ENCODE results near the gene FBXO44. TPM values are rescaled to one million over a fixed set of nuclear protein-coding genes. Genes with fewer than 3 reads are reported as not detected.

FBXO44 gene
- polyA plus RNA-seq, 4 donors: 11.0 to 32.4 (median 27.8) TPM

GRCh38 chr1:11649237-11649623, 5.4 kb upstream of the FBXO44 start:
- Histone ChIP-seq H3K4me1 (ENCODE audit: control insufficient read depth in 3 of 3, insufficient read depth in 2 of 3, low read depth in 1 of 3, low read length in 2 of 3) (peaks cover 0 to 47% (median 0%) of the 10 kb centered on the region in 3 donors), H3K4me3 (ENCODE audit: low read depth in 1 of 3, low read length in 3 of 3) (no peak overlapping the region), H3K27ac (ENCODE audit: low read depth in 1 of 3, low read length in 2 of 3) (no peak overlapping the region), H3K9me3 (ENCODE audit: control insufficient read depth in 2 of 2, insufficient read depth in 1 of 2, low read depth in 1 of 2, low read length in 1 of 2) (no peaks in the 10 kb centered on the region), H3K27me3 (ENCODE audit: control insufficient read depth in 3 of 3, insufficient read depth in 3 of 3, low read length in 3 of 3) (peaks cover 0 to 18% (median 0%) of the 10 kb centered on the region in 3 donors), H3K36me3 (ENCODE audit: control insufficient read depth in 3 of 3, insufficient read depth in 2 of 3, low read depth in 1 of 3, low read length in 3 of 3) (peaks cover 0 to 39% (median 0%) of the 10 kb centered on the region in 3 donors)
- no peak for DNase-seq
- WGBS, 3 donors: 16 to 28% (median 23%) methylated on average over 7 to 9 of the region's 9 CpGs
- no peak for FAIRE-seq

GRCh38 chr1:11649624-11650330, 4.9 kb upstream of the FBXO44 start:
- Histone ChIP-seq H3K4me1 (ENCODE audit: control insufficient read depth in 3 of 3, insufficient read depth in 2 of 3, low read depth in 1 of 3, low read length in 2 of 3) (peaks cover 0 to 47% (median 0%) of the 10 kb centered on the region in 3 donors), H3K36me3 (ENCODE audit: control insufficient read depth in 3 of 3, insufficient read depth in 2 of 3, low read depth in 1 of 3, low read length in 3 of 3) (peaks cover 0 to 39% (median 0%) of the 10 kb centered on the region in 3 donors), H3K27ac (ENCODE audit: low read depth in 1 of 3, low read length in 2 of 3) (no peak overlapping the region), H3K4me3 (ENCODE audit: low read depth in 1 of 3, low read length in 3 of 3) (no peak overlapping the region), H3K9me3 (ENCODE audit: control insufficient read depth in 2 of 2, insufficient read depth in 1 of 2, low read depth in 1 of 2, low read length in 1 of 2) (no peaks in the 10 kb centered on the region), H3K27me3 (ENCODE audit: control insufficient read depth in 3 of 3, insufficient read depth in 3 of 3, low read length in 3 of 3) (peaks cover 0 to 20% (median 0%) of the 10 kb centered on the region in 3 donors)
- DNase-seq: peak in 1 of 2 donors; percentile 34
- FAIRE-seq: no peak
- 32 to 50% (median 46%) methylated on average over 21 of the region's 21 CpGs for WGBS, 3 donors

GRCh38 chr1:11650331-11650991, 4.2 kb upstream of the FBXO44 start:
- peak overlapping the region in 1 of 3 donors; percentile 12 for H3K4me3 ChIP-seq (ENCODE audit: low read depth in 1 of 3, low read length in 3 of 3)

GRCh38 chr1:11651017-11651416, 3.7 kb upstream of the FBXO44 start:
- Histone ChIP-seq H3K36me3 (ENCODE audit: control insufficient read depth in 3 of 3, insufficient read depth in 2 of 3, low read depth in 1 of 3, low read length in 3 of 3) (peaks cover 0 to 38% (median 0%) of the 10 kb centered on the region in 3 donors), H3K9me3 (ENCODE audit: control insufficient read depth in 2 of 2, insufficient read depth in 1 of 2, low read depth in 1 of 2, low read length in 1 of 2) (no peaks in the 10 kb centered on the region), H3K4me3 (ENCODE audit: low read depth in 1 of 3, low read length in 3 of 3) (no peak overlapping the region), H3K4me1 (ENCODE audit: control insufficient read depth in 3 of 3, insufficient read depth in 2 of 3, low read depth in 1 of 3, low read length in 2 of 3) (peaks cover 0 to 55% (median 7%) of the 10 kb centered on the region in 3 donors), H3K27ac (ENCODE audit: low read depth in 1 of 3, low read length in 2 of 3) (no peak overlapping the region), H3K27me3 (ENCODE audit: control insufficient read depth in 3 of 3, insufficient read depth in 3 of 3, low read length in 3 of 3) (peaks cover 0 to 20% (median 0%) of the 10 kb centered on the region in 3 donors)
- FAIRE-seq (no peak), DNase-seq (no peak)
- WGBS, 3 donors: 85 to 94% (median 90%) methylated on average over 4 of the region's 4 CpGs

More at GRCh38 chr1:11650331-11650991, 4.2 kb upstream of the FBXO44 start:
- peaks cover 0 to 20% (median 0%) of the 10 kb centered on the region in 3 donors for H3K27me3 ChIP-seq (ENCODE audit: control insufficient read depth in 3 of 3, insufficient read depth in 3 of 3, low read length in 3 of 3)
- peaks cover 0 to 50% (median 3%) of the 10 kb centered on the region in 3 donors for H3K4me1 ChIP-seq (ENCODE audit: control insufficient read depth in 3 of 3, insufficient read depth in 2 of 3, low read depth in 1 of 3, low read length in 2 of 3)
- DNase-seq: peak; percentile 59 to 81
- no peaks in the 10 kb centered on the region for H3K9me3 ChIP-seq (ENCODE audit: control insufficient read depth in 2 of 2, insufficient read depth in 1 of 2, low read depth in 1 of 2, low read length in 1 of 2)
- peaks cover 0 to 39% (median 0%) of the 10 kb centered on the region in 3 donors for H3K36me3 ChIP-seq (ENCODE audit: control insufficient read depth in 3 of 3, insufficient read depth in 2 of 3, low read depth in 1 of 3, low read length in 3 of 3)
- no peak for FAIRE-seq
- 29 to 32% (median 29%) methylated on average over 29 to 47 of the region's 47 CpGs for WGBS, 3 donors
- H3K27ac ChIP-seq (ENCODE audit: low read depth in 1 of 3, low read length in 2 of 3): no peak overlapping the region

- Histone ChIP-seq H3K4me1 (ENCODE audit: control insufficient read depth in 3 of 3, insufficient read depth in 2 of 3, low read depth in 1 of 3, low read length in 2 of 3) (peaks cover 0 to 55% (median 7%) of the 10 kb centered on the region in 3 donors), H3K27me3 (ENCODE audit: control insufficient read depth in 3 of 3, insufficient read depth in 3 of 3, low read length in 3 of 3) (peaks cover 0 to 20% (median 0%) of the 10 kb centered on the region in 3 donors), H3K4me3 (ENCODE audit: low read depth in 1 of 3, low read length in 3 of 3) (peak overlapping the region in 1 of 3 donors; percentile 32), H3K9me3 (ENCODE audit: control insufficient read depth in 2 of 2, insufficient read depth in 1 of 2, low read depth in 1 of 2, low read length in 1 of 2) (no peaks in the 10 kb centered on the region), H3K27ac (ENCODE audit: low read depth in 1 of 3, low read length in 2 of 3) (peak overlapping the region in 1 of 3 donors; percentile 78), H3K36me3 (ENCODE audit: control insufficient read depth in 3 of 3, insufficient read depth in 2 of 3, low read depth in 1 of 3, low read length in 3 of 3) (peaks cover 0 to 31% (median 0%) of the 10 kb centered on the region in 3 donors)
- FAIRE-seq (no peak), DNase-seq (no peak)
- 86 to 94% (median 90%) methylated on average over 11 of the region's 11 CpGs for WGBS, 3 donors
Observed at GRCh38 chr1:11652203-11652780, 2.4 kb upstream of the FBXO44 start.

GRCh38 chr1:11653101-11653860, 1.4 kb upstream of the FBXO44 start:
- H3K27ac ChIP-seq (ENCODE audit: low read depth in 1 of 3, low read length in 2 of 3): peak overlapping the region in 2 of 3 donors; percentile 8 to 95
- H3K9me3 ChIP-seq (ENCODE audit: control insufficient read depth in 2 of 2, insufficient read depth in 1 of 2, low read depth in 1 of 2, low read length in 1 of 2): no peaks in the 10 kb centered on the region
- H3K27me3 ChIP-seq (ENCODE audit: control insufficient read depth in 3 of 3, insufficient read depth in 3 of 3, low read length in 3 of 3): peaks cover 0 to 20% (median 0%) of the 10 kb centered on the region in 3 donors
- DNase-seq (peak; percentile 86 to 93), FAIRE-seq (no peak)
- peak overlapping the region in 2 of 3 donors; percentile 71 to 75 for H3K4me3 ChIP-seq (ENCODE audit: low read depth in 1 of 3, low read length in 3 of 3)
- H3K36me3 ChIP-seq (ENCODE audit: control insufficient read depth in 3 of 3, insufficient read depth in 2 of 3, low read depth in 1 of 3, low read length in 3 of 3): peaks cover 0 to 29% (median 0%) of the 10 kb centered on the region in 3 donors
- H3K4me1 ChIP-seq (ENCODE audit: control insufficient read depth in 3 of 3, insufficient read depth in 2 of 3, low read depth in 1 of 3, low read length in 2 of 3): peaks cover 0 to 51% (median 7%) of the 10 kb centered on the region in 3 donors
- 24 to 65% (median 41%) methylated on average over 14 to 17 of the region's 17 CpGs for WGBS, 3 donors

GRCh38 chr1:11653861-11654136, 878 bp upstream of the FBXO44 start:
- peak overlapping the region in 2 of 3 donors; percentile 20 to 95 for H3K27ac ChIP-seq (ENCODE audit: low read depth in 1 of 3, low read length in 2 of 3)
- H3K9me3 ChIP-seq (ENCODE audit: control insufficient read depth in 2 of 2, insufficient read depth in 1 of 2, low read depth in 1 of 2, low read length in 1 of 2): no peaks in the 10 kb centered on the region
- H3K4me1 ChIP-seq (ENCODE audit: control insufficient read depth in 3 of 3, insufficient read depth in 2 of 3, low read depth in 1 of 3, low read length in 2 of 3): peaks cover 0 to 46% (median 7%) of the 10 kb centered on the region in 3 donors
- H3K27me3 ChIP-seq (ENCODE audit: control insufficient read depth in 3 of 3, insufficient read depth in 3 of 3, low read length in 3 of 3): peaks cover 0 to 17% (median 0%) of the 10 kb centered on the region in 3 donors
- FAIRE-seq: no peak
- 26 to 63% (median 41%) methylated on average over 6 to 7 of the region's 7 CpGs for WGBS, 3 donors
- H3K36me3 ChIP-seq (ENCODE audit: control insufficient read depth in 3 of 3, insufficient read depth in 2 of 3, low read depth in 1 of 3, low read length in 3 of 3): peaks cover 0 to 34% (median 0%) of the 10 kb centered on the region in 3 donors
- peak overlapping the region in 2 of 3 donors; percentile 71 to 75 for H3K4me3 ChIP-seq (ENCODE audit: low read depth in 1 of 3, low read length in 3 of 3)
- DNase-seq: no peak

Measured in small intestine (tissue), 7 donors.